Activated naive CD8-positive, alpha-beta T cell treated with anti-CD3 and anti-CD28 coated beads, Interleukin-2, amount 10 ng/mL, durations not matched to agents 7 days and 5 days (primary cell): Measurements from ENCODE around the gene HSBP1L1. TPM values are rescaled to one million over a fixed set of nuclear protein-coding genes. Genes with fewer than 3 reads are reported as not detected.
"Not testable (repeated sequence)": the region's sequence is repeated elsewhere in the genome, so short reads cannot be mapped to it uniquely, and the experiment has no call there.

ENCODE experiments used
- ATAC-seq: fragments of 150-1000 bp; cut with Tn5 transposase; one replicate; pipeline ENCODE4 v1.10.0; 2021; ENCODE audit warnings: low read depth, moderate library complexity
- POLR2A ChIA-PET: fragments of 350-600 bp; sonication (Branson Sonifier 250); formaldehyde crosslinking; loops from one replicate; lab custom pipeline; 2021; ENCODE audit warnings: antibody characterized with exemption; lab: Charles Lee
- DNase-seq: peaks from one replicate; pipeline ENCODE4 v3.0.0; 2021
- H3K27ac Mint-ChIP-seq: one replicate; pipeline ENCODE4 v1.8.0; 2022; ENCODE audit warnings: mild to moderate bottlenecking, mixed read lengths
- H3K27me3 Mint-ChIP-seq: one replicate; pipeline ENCODE4 v1.8.0; 2022; ENCODE audit warnings: mild to moderate bottlenecking, moderate library complexity, mixed read lengths
- H3K36me3 Mint-ChIP-seq: one replicate; pipeline ENCODE4 v1.8.0; 2021; ENCODE audit warnings: mild to moderate bottlenecking, mixed read lengths
- H3K4me1 Mint-ChIP-seq: one replicate; pipeline ENCODE4 v1.8.0; 2021; ENCODE audit warnings: mixed read lengths
- H3K4me3 Mint-ChIP-seq: one replicate; pipeline ENCODE4 v1.8.0; 2022; ENCODE audit warnings: mild to moderate bottlenecking, moderate library complexity, mixed read lengths
- H3K9me3 Mint-ChIP-seq: one replicate; pipeline ENCODE4 v1.8.0; 2021; ENCODE audit warnings: mixed read lengths
- total RNA-seq, 2 experiments: library from RNA; stranded (reverse); gene quantifications; one replicate each; pipeline ENCODE4 v1.2.3, GENCODE V29; 2021

The HSBP1L1 gene
- total RNA-seq, 2 experiments from 2014 or later, result 14.0 to 18.0 TPM

DNA sequence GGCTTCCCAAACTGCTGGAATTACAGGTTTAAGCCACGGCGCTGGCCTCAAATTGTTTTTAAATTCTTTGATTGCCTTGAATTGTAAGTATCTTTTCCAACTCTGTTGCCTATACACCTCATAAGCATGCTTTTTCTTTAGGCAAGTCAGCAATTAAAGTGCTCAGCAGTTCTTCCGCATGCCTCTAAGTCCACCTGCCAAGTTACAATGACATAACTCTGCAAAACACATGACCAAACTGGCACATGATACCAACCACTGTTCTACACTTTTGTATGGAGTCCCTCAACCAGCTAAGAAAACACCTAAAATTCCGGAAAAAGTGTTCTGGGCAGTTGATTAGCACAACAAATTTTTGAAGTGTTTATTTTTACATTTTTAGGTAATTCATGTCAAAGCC lies 18.8 kb downstream of the HSBP1L1 start:
- peaks cover 50% of the 10 kb centered on the region for H3K4me1 Mint-ChIP-seq
- POLR2A ChIA-PET, result interaction anchor here (1.2 kb wide), 1 partner anchor 51 kb away, joined by 3 read pairs; the partner anchor contains the start of gene RBFA
- no peaks in the 10 kb centered on the region for H3K27me3 Mint-ChIP-seq
- ATAC-seq (no peak), DNase-seq (no peak)
- H3K4me3 Mint-ChIP-seq, result peak overlapping the region; percentile 27
- H3K36me3 Mint-ChIP-seq, result peaks cover 22% of the 10 kb centered on the region
- H3K27ac Mint-ChIP-seq, result no peak overlapping the region
- no peaks in the 10 kb centered on the region for H3K9me3 Mint-ChIP-seq

DNA sequence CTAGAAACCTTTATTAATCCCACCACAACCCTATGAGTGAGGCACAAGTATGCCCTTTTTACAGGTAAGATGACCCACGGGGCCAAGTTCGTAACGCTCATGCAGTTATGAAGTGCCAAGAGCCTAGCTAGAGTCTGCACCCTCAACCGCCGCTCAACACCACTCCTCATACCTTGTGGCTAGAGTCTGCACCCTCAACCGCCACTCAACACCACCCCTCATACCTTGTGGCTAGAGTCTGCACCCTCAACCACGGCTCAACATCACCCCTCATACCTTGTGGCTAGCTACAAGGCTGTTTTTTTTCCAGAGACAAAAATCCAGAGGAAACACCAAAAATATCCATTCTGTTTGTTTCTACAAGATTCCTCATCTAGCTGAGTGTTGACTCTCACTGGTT lies 19.4 kb downstream of the HSBP1L1 start:
- H3K9me3 Mint-ChIP-seq, result no peaks in the 10 kb centered on the region
- peak overlapping the region; percentile 50 for H3K27ac Mint-ChIP-seq
- no peaks in the 10 kb centered on the region for H3K27me3 Mint-ChIP-seq
- DNase-seq, result no peak
- peaks cover 50% of the 10 kb centered on the region for H3K4me1 Mint-ChIP-seq
- ATAC-seq, result no peak
- POLR2A ChIA-PET, result interaction anchor here (1.2 kb wide), 1 partner anchor 50 kb away, joined by 3 read pairs; the partner anchor contains the start of gene RBFA
- peaks cover 22% of the 10 kb centered on the region for H3K36me3 Mint-ChIP-seq
- peak overlapping the region; percentile 67 for H3K4me3 Mint-ChIP-seq

DNA sequence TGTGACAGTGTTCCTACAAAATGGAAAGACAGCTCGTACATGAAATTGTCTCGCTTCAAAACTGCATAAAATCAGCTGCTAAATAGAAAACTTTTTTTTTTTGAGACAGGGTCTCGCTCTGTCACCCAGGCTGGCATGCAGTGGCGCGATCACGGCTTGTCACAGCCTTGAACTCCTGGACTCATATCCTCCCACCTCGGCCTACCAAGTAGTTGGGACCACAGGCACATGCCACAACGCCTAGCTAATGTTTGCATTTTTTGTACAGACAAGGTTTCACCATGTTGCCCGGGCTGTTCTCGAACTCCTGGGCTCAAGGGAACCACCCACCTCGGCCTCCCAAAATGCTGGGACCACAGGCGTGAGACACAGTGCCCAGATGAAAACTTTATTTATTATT lies 20.7 kb downstream of the HSBP1L1 start:
- Mint-ChIP-seq H3K9me3 (no peaks in the 10 kb centered on the region), H3K4me1 (peaks cover 55% of the 10 kb centered on the region), H3K36me3 (peaks cover 18% of the 10 kb centered on the region), H3K27me3 (no peaks in the 10 kb centered on the region), H3K27ac (peak overlapping the region; percentile 30), H3K4me3 (no peak overlapping the region)
- no peak for DNase-seq
- POLR2A ChIA-PET, result interaction anchor here (0.7 kb wide), 1 partner anchor 21 kb away, joined by 3 read pairs; the partner anchor contains the start of gene HSBP1L1
- ATAC-seq, result no peak

DNA sequence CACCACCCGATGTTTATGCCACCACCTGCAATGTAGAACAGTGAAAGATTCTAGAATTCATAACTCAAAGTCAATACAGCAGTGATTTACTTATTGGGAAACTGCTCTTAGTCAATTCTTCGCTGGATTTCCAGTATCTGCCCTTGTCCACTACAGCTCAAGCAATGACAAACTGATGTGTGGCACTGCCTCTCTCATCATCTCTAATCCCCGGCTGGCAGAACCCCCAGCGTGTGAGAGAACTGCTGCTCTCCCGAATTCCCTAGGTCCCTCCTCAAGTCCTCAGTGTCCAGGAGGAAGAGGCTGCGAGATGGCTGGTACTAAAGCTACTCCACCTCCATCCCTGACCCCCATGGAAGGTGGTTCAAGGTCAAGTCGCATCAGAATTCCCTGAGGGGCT lies 22.3 kb downstream of the HSBP1L1 start:
- Mint-ChIP-seq H3K36me3 (peaks cover 17% of the 10 kb centered on the region), H3K27ac (peak overlapping the region; percentile 77), H3K9me3 (no peaks in the 10 kb centered on the region), H3K4me3 (peak overlapping the region; percentile 88), H3K4me1 (peaks cover 52% of the 10 kb centered on the region), H3K27me3 (peaks cover 3% of the 10 kb centered on the region)
- ATAC-seq, result no peak
- DNase-seq, result no peak
- POLR2A ChIA-PET, result interaction anchor here (3.0 to 3.1 kb wide), 2 partner anchors 35 to 47 kb away, joined by 15 read pairs; partner anchors contain the start of genes RBFA and SLC66A2

DNA sequence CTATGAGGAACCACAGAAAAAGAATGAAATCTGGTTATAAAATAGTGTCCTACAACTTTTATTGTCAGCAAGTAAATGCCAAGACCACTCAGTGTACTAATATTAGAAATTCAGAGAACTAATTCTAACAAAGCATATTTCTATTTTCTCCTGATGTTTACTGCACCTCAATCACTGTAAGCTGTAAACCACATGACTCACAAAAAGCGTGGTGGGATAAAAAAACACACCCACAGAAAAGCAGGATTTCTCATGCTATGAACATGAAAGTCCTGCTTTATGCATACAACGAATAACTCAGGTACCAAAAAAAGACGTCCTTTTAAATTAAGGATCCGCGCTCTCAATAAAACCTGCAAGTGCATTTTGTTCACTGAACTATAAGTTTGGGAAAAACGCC lies 23.1 kb downstream of the HSBP1L1 start:
- H3K4me3 Mint-ChIP-seq, result peak overlapping the region; percentile 88
- peaks cover 15% of the 10 kb centered on the region for H3K36me3 Mint-ChIP-seq
- H3K27ac Mint-ChIP-seq, result peak overlapping the region; percentile 77
- no peaks in the 10 kb centered on the region for H3K9me3 Mint-ChIP-seq
- peaks cover 3% of the 10 kb centered on the region for H3K27me3 Mint-ChIP-seq
- no peak for ATAC-seq
- peaks cover 44% of the 10 kb centered on the region for H3K4me1 Mint-ChIP-seq
- POLR2A ChIA-PET, result interaction anchor here (0.8 to 3.1 kb wide), 5 partner anchors 15 to 75 kb away, joined by 4 to 15 read pairs (median 4); partner anchors contain the start of genes RBFA and SLC66A2
- no peak for DNase-seq

DNA sequence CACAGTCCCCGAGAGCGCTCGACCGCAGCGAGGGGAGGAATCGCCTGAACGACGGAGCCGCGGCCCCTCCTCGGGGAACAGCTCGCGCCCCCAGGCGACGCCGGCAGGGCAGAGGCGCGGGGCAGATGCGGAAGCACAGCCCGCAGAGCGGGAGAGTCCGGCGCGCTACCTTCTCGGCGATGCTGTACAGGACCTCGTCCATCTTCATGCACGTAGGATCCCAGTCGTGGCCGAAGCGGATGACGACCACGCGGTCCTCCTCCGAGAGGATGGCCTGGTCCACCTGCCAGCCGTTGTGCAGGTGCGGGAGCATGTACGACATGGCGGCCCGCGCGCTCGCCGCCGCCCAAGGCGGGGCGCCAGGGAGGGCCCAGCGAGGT lies 23.6 kb downstream of the HSBP1L1 start:
- POLR2A ChIA-PET, result interaction anchor here (0.8 to 3.1 kb wide), 5 partner anchors 16 to 75 kb away, joined by 4 to 15 read pairs (median 4); partner anchors contain the start of genes RBFA and SLC66A2
- peaks cover 3% of the 10 kb centered on the region for H3K27me3 Mint-ChIP-seq
- H3K4me3 Mint-ChIP-seq, result peak overlapping the region; percentile 88
- no peaks in the 10 kb centered on the region for H3K9me3 Mint-ChIP-seq
- H3K36me3 Mint-ChIP-seq, result peaks cover 15% of the 10 kb centered on the region
- peak overlapping the region; percentile 93 for H3K27ac Mint-ChIP-seq
- DNase-seq (peak; percentile 79), ATAC-seq (peak; percentile 68)
- H3K4me1 Mint-ChIP-seq, result peaks cover 39% of the 10 kb centered on the region

DNA sequence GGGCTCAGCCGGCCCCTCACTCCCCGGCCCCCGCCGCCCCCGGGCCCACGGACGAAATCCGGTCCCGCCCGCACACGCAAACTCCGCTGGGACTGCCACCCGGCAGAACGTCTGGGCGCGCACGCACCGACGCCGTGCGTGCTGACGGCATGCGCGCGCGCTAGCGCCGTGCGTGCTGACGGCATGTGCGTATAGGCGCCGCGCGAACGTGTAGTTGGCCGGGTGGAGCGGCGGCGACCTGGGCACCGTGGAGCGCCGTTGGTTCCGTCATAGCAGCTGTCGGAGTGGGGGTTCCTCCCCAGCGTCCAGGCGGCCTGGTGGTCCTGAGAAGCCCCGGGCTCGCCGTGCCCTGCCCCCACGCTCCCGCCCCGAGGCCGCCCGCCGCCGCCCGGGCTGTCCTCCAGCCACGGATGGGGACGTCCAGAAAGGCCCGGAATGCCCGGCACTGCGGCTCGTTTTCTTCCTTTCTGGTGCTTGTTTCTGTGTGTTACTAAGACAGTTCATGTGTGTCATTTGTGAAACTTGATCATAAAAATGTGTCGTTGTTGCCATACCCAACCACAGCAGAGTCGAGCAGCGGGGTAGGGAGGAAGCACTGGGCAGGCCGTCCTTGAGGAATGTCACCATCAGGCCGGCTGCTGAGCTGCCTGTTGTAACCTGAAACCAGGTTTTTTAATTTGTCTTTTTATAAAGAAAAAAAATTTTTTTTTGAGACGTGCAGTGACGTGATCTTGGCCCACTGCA lies 24.2 kb downstream of the HSBP1L1 start, which contains the start of gene TXNL4A:
TSS of gene TXNL4A (minus strand) at position 113 of the 744 bp plus-strand sequence. CDS start 171 bp downstream, outside the sequence.
- Mint-ChIP-seq H3K27me3 (peaks cover 3% of the 10 kb centered on the region), H3K4me1 (peaks cover 34% of the 10 kb centered on the region), H3K4me3 (peak within 1 kb of the TSS; percentile 91), H3K36me3 (peaks cover 15% of the 10 kb centered on the region), H3K27ac (peak within 1 kb of the TSS; percentile 93), H3K9me3 (no peaks in the 10 kb centered on the region)
- ATAC-seq (peak; percentile 93), DNase-seq (peak; percentile 88)
- POLR2A ChIA-PET, result interaction anchor here (1.0 to 3.1 kb wide), 4 partner anchors 16 to 76 kb away, joined by 4 to 15 read pairs (median 10); partner anchors contain the start of genes RBFA and SLC66A2

DNA sequence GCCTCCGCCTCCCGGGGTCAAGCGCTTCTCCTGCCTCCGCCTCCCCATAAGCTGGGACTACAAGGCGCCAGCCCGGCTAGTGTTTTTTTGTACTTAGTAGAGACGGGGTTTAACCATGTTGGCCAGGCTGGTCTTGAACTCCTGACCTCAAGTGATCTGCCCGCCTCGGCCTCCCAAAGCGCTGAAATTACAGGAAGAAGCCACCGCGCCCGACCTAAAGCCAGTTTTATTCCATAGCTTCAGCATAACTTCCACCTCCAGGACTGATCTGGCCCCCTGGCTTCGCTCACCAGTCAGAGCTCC lies 24.7 kb downstream of the HSBP1L1 start:
- Mint-ChIP-seq H3K9me3 (no peaks in the 10 kb centered on the region), H3K27ac (peak overlapping the region; percentile 93), H3K36me3 (peaks cover 11% of the 10 kb centered on the region), H3K27me3 (peaks cover 3% of the 10 kb centered on the region), H3K4me1 (peaks cover 29% of the 10 kb centered on the region), H3K4me3 (peak overlapping the region; percentile 91)
- ATAC-seq (no peak), DNase-seq (no peak)
- POLR2A ChIA-PET, result interaction anchor here (3.0 to 3.1 kb wide), 2 partner anchors 37 to 45 kb away, joined by 15 read pairs; partner anchors contain the start of genes RBFA and SLC66A2

DNA sequence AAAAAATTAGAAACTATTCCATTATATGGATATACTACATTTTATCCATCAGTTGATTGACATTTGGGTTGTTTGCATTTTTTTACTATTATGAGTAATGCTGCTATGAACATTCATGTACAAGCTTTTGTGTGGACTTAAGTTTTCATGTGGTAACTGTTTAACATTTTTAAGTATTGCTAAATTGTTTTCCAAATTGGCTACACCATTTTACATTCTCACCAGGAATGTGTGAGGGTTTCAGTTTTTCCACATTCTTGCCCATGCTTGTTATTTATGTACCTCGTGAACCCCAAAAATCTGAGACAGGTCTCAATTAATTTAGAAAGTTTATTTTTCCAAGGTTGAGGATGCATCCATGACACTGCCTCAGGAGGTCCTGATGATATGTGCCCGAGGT lies 27.1 kb downstream of the HSBP1L1 start:
- DNase-seq, result no peak
- H3K27me3 Mint-ChIP-seq, result peaks cover 3% of the 10 kb centered on the region
- peaks cover 11% of the 10 kb centered on the region for H3K4me1 Mint-ChIP-seq
- no peak overlapping the region for H3K4me3 Mint-ChIP-seq
- POLR2A ChIA-PET, result no interaction called here
- H3K9me3 Mint-ChIP-seq, result no peaks in the 10 kb centered on the region
- no peak for ATAC-seq
- peaks cover 4% of the 10 kb centered on the region for H3K36me3 Mint-ChIP-seq
- no peak overlapping the region for H3K27ac Mint-ChIP-seq

DNA sequence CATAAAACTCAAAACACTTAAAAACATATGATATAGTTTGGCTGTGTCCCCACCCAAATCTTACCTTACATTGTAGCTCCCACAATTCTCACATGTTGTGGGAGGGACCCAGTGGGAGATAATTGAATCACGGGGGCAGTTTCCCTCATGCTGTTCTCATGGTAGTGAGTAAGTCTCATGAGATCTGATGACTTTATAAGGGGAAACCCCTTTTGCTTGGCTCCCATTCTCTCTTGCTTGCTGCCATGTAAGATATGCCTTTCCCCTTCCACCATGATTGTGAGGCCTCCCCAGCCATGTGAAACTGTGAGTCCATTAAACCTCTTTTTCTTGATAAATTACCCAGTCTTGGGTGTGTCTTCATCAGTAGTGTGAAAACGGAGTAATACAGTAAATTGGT lies 35.3 kb downstream of the HSBP1L1 start:
- POLR2A ChIA-PET, H3K4me1 Mint-ChIP-seq, H3K4me3 Mint-ChIP-seq, H3K27me3 Mint-ChIP-seq, ATAC-seq, DNase-seq, H3K9me3 Mint-ChIP-seq, H3K36me3 Mint-ChIP-seq, H3K27ac Mint-ChIP-seq: not testable (repeated sequence)

DNA sequence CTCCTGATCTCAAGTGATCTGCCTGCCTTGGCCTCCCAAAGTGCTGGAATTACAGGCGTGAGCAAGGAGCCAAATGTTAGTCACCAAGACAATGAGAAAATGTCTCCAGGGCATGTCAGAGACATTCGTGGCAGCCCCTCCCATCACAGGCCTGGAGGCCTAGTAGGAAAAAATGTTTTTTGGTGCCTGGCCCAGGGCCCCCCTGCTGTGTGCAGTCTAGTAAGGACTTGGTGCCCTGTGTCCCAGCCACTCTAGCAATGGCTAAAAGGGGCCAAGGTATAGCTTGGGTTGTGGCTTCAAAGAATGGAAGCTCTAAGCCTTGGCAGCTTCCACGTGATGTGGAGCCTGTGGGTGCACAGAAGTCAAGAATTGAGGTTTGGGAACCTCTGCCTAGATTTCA lies 36.4 kb downstream of the HSBP1L1 start:
- Mint-ChIP-seq H3K4me1 (no peaks in the 10 kb centered on the region), H3K27ac (no peak overlapping the region), H3K36me3 (peaks cover 2% of the 10 kb centered on the region), H3K9me3 (peaks cover 7% of the 10 kb centered on the region), H3K27me3 (no peaks in the 10 kb centered on the region), H3K4me3 (no peak overlapping the region)
- POLR2A ChIA-PET, result no interaction called here
- ATAC-seq (no peak), DNase-seq (no peak)

DNA sequence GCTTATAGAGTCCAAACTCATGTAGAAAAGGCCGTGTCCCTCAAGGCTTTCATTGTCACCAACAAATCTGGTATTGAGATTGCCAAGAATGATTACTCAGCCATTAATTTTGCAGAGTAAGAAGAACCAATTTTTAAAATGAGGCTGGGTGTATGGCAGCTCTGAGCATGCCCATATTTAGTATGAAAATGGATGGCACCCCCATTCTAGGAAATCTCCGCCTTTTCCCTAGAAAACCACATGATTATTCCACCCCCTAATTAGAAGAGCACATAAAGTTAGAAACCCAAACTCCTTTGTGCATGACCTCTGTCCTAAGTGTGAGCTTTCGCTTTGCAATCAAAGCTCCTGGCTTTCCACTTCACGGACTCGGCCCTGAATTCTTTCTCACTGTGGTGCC lies 38.0 kb downstream of the HSBP1L1 start:
- Mint-ChIP-seq H3K27me3 (no peaks in the 10 kb centered on the region), H3K36me3 (peaks cover 2% of the 10 kb centered on the region), H3K9me3 (peaks cover 7% of the 10 kb centered on the region), H3K27ac (no peak overlapping the region), H3K4me3 (no peak overlapping the region), H3K4me1 (no peaks in the 10 kb centered on the region)
- POLR2A ChIA-PET, result no interaction called here
- ATAC-seq (no peak), DNase-seq (no peak)

DNA sequence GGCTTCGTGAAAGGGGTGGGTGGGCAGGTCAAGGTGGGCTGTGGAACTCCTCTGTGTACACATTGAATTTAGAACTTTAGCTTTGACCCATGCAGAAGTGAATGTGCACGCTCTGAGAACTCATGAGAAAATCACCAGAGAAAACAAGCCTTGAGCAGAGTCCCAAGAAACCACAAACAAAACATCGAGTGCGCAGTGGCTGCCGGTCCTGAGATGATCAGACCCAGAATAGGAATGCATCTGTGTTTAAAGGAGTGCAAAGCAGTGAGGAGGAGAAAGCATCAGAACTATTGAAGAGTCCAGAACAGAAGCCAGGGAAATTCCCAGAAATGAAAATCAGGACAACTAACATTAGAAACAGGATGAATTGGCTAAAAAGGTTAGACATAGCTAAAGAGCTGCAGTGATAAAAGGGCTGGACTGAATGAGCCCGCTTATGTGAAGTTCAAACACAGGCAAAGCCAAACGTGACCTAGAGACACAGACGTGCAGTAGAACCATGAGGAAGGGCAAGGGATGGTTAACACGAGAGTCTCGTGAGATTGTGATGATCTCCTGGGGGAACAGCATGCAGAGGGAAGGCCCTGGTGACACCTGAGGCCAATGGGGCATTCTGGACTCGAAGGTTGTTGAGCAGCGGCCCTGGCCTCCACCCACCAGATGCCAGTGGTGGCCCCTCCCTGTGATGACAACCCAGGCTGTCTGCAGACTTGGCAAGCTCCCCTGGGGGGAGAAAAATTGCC lies 40.3 kb downstream of the HSBP1L1 start:
- no peaks in the 10 kb centered on the region for H3K27me3 Mint-ChIP-seq
- H3K36me3 Mint-ChIP-seq, result peaks cover 2% of the 10 kb centered on the region
- POLR2A ChIA-PET, result no interaction called here
- no peaks in the 10 kb centered on the region for H3K4me1 Mint-ChIP-seq
- ATAC-seq (no peak), DNase-seq (no peak)
- H3K4me3 Mint-ChIP-seq, result no peak overlapping the region
- no peak overlapping the region for H3K27ac Mint-ChIP-seq
- peaks cover 7% of the 10 kb centered on the region for H3K9me3 Mint-ChIP-seq
